Uterus (tissue), 2 donors: Measurements from ENCODE around the gene RPL3.

Experiments
- CTCF ChIP-seq, 4 experiments: fragments of 200-600 bp in 2 of 4; fragments of 450-650 bp in 2 of 4; sonication (generic) in 2 of 4; IDR thresholded peaks; one replicate each; pipeline ENCODE4 v1.5.1; 2016 to 2019; ENCODE audit warnings: antibody characterized with exemption in 4 of 4, mild to moderate bottlenecking in 2 of 4, moderate library complexity in 1 of 4
- POLR2A ChIP-seq, 2 donors: fragments of 450-650 bp; IDR thresholded peaks; one replicate each; pipeline ENCODE4 v1.6.1; 2016; ENCODE audit warnings: antibody characterized with exemption in 2 of 2, mild to moderate bottlenecking in 1 of 2, moderate library complexity in 1 of 2

GRCh38 chr22:39316440-39317083, 2.9 kb downstream of the RPL3 start:
- TF ChIP-seq CTCF (IDR thresholded peaks at IDR 0.05) = peak; percentile 88 to 90 (median 90)
- TF ChIP-seq POLR2A (IDR thresholded peaks at IDR 0.05) = no peak
